SH-SY5Y (cell line): Measurements from ENCODE around the gene PPDPF.

Experiments used
- GATA2 ChIP-seq: IDR thresholded peaks from 2 replicates; pipeline ENCODE4 v1.6.1; 2011; ENCODE audit warnings: mild to moderate bottlenecking, low read depth, low read length
- GATA3 ChIP-seq: IDR thresholded peaks from 2 replicates; pipeline ENCODE4 v1.6.1; 2011; ENCODE audit warnings: low read depth, mild to moderate bottlenecking, low read length, moderate library complexity

DNA sequence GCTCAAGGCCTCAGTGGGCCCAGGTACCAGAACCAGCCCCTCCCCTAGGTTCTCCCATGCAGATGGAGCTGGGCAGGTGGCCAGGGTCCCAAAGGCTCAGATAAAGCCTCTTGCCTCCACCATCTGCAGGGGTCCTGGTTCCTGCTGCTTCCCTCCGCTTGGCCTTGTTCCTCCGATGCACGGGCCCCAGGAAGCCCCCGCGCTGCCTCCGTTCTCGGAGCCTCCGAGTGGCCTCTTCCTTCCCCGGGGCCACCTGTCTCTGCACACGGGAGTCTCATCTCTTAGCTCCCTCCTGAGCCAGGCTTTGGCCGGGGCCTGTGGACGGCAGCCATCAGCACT is 18.5 kb downstream of the PPDPF start:
- TF ChIP-seq GATA2 (no peak), GATA3 (no peak)
